ENCODE data around the gene ACTN1.

The ACTN1 gene

DNA sequence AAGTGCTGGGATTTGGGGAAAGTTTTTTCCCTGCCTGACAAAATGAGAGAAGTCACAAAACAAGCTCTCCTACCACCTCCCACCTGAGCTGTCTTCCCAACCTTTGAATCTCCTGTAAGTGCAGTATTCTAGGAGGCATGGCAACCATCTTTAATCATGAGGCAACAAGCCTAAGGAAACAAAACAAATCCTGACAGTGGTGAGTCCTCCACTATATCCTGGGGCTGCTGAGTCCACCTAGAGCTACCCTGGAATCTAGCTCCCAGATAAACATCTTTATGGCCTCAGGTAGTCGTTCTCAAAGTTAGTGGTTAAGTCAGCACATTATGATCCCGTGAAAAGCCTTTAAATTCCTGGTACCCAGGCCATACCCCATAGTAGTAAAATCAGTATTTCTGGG, 22.3 kb upstream of the ACTN1 start:
- Mint-ChIP-seq H3K4me1 (peaks cover 17% of the 10 kb centered on the region), H3K27ac (no peak overlapping the region), H3K27me3 (ENCODE audit: low read depth, poor library complexity) (peaks cover 16% of the 10 kb centered on the region), H3K36me3 (ENCODE audit: low read depth) (no peaks in the 10 kb centered on the region), H3K9me3 (peaks cover 4% of the 10 kb centered on the region), H3K4me3 (no peak overlapping the region)
- TF ChIP-seq, protein P1, sequence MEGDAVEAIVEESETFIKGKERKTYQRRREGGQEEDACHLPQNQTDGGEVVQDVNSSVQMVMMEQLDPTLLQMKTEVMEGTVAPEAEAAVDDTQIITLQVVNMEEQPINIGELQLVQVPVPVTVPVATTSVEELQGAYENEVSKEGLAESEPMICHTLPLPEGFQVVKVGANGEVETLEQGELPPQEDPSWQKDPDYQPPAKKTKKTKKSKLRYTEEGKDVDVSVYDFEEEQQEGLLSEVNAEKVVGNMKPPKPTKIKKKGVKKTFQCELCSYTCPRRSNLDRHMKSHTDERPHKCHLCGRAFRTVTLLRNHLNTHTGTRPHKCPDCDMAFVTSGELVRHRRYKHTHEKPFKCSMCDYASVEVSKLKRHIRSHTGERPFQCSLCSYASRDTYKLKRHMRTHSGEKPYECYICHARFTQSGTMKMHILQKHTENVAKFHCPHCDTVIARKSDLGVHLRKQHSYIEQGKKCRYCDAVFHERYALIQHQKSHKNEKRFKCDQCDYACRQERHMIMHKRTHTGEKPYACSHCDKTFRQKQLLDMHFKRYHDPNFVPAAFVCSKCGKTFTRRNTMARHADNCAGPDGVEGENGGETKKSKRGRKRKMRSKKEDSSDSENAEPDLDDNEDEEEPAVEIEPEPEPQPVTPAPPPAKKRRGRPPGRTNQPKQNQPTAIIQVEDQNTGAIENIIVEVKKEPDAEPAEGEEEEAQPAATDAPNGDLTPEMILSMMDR (IDR thresholded peaks at IDR 0.05): no peak
- DNase-seq: no peak

DNA sequence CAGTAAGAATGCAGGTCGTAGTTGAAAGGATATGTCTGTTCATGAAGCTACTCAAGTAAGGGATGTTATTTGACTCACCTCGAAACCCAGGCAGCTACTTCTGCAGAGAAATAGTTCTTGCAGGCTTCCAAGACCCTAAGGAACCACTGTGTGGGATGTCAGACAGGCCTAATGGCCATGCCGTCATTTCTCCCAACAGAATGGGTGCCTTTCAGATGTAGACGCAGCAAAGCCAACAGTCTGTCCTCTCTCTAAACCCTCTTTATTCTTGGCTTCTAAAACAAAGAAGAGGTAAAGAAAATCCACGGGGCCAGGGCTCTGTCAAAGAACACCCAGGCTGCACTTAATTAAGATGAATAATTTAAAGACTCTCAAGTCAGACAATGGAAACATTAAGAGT, 19.0 kb upstream of the ACTN1 start:
- no peaks in the 10 kb centered on the region for H3K4me1 Mint-ChIP-seq
- TF ChIP-seq, protein P1 (IDR thresholded peaks at IDR 0.05): no peak
- peaks cover 23% of the 10 kb centered on the region for H3K27me3 Mint-ChIP-seq (ENCODE audit: low read depth, poor library complexity)
- H3K27ac Mint-ChIP-seq: no peak overlapping the region
- peaks cover 14% of the 10 kb centered on the region for H3K9me3 Mint-ChIP-seq
- no peak overlapping the region for H3K4me3 Mint-ChIP-seq
- no peak for DNase-seq
- no peaks in the 10 kb centered on the region for H3K36me3 Mint-ChIP-seq (ENCODE audit: low read depth)

- TF ChIP-seq, protein P1 (IDR thresholded peaks at IDR 0.05): no peak
- H3K4me3 Mint-ChIP-seq: no peak overlapping the region
- H3K9me3 Mint-ChIP-seq: peaks cover 10% of the 10 kb centered on the region
- H3K27ac Mint-ChIP-seq: no peak overlapping the region
- H3K36me3 Mint-ChIP-seq (ENCODE audit: low read depth): no peaks in the 10 kb centered on the region
- peaks cover 13% of the 10 kb centered on the region for H3K27me3 Mint-ChIP-seq (ENCODE audit: low read depth, poor library complexity)
- no peaks in the 10 kb centered on the region for H3K4me1 Mint-ChIP-seq
- no peak for DNase-seq
Measured at GRCh38 chr14:68995731-68996130, 16.6 kb upstream of the ACTN1 start.

GRCh38 chr14:68994056-68994455, 15.0 kb upstream of the ACTN1 start:
- TF ChIP-seq, protein P1 (IDR thresholded peaks at IDR 0.05): no peak
- no peaks in the 10 kb centered on the region for H3K36me3 Mint-ChIP-seq (ENCODE audit: low read depth)
- no peak overlapping the region for H3K4me3 Mint-ChIP-seq
- peaks cover 2% of the 10 kb centered on the region for H3K4me1 Mint-ChIP-seq
- H3K27me3 Mint-ChIP-seq (ENCODE audit: low read depth, poor library complexity): peaks cover 15% of the 10 kb centered on the region
- H3K9me3 Mint-ChIP-seq: peaks cover 10% of the 10 kb centered on the region
- no peak overlapping the region for H3K27ac Mint-ChIP-seq
- DNase-seq: no peak

DNA sequence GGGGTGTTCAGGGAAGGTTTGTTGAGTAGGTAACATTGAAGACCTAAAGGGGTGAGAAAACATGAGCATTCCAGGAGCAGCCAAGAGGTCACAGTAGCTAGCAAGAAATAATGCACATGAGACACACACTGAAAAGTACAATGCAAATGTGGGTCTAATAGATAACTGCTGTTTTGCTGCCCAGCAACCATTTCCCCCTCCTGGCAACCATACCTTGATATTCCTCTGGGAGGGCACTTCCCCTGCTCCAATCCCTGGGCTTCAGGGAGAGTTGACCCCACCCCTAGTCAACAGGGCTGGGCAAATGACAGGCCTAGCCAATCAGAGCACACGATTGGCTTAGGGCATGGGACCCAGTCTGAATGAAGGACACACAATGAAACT, 8.5 kb upstream of the ACTN1 start:
- H3K4me3 Mint-ChIP-seq: no peak overlapping the region
- H3K27me3 Mint-ChIP-seq (ENCODE audit: low read depth, poor library complexity): peaks cover 15% of the 10 kb centered on the region
- DNase-seq: no peak
- H3K4me1 Mint-ChIP-seq: peaks cover 13% of the 10 kb centered on the region
- H3K27ac Mint-ChIP-seq: no peak overlapping the region
- no peaks in the 10 kb centered on the region for H3K36me3 Mint-ChIP-seq (ENCODE audit: low read depth)
- no peaks in the 10 kb centered on the region for H3K9me3 Mint-ChIP-seq
- TF ChIP-seq, protein P1 (IDR thresholded peaks at IDR 0.05): no peak

DNA sequence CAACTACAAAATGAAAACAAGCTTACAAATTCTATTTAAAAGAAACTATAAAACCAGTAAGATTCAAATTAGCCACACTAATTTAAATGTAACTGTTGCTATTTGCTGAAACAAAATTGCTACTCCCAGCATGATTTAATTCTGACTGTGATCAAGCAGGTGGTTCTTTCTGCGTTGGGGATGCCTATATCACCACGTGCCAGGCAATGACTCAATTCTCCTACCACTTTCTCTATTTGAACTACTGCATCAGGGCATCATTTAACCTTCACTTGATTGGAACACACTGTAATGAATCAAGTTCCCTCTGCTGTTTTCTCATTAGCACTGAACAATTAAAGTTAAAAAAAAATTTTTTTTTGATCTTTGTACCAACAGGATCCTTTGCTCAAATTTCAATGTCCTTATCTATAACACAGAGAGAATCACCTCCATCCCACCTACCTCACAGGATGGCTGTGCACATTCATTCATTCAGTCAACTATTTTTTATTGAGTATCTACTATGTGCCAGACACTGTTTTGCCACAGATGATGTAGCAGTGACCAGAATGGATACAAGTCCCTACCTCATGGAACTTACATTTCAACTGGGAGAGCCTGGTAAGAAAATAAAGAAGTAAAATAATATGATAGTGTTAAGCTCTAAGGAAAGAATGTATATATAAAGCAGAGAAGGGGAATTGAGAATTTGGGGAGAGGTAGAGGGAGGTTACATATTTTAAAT, 8.0 kb upstream of the ACTN1 start:
- Mint-ChIP-seq H3K4me1 (peaks cover 13% of the 10 kb centered on the region), H3K9me3 (no peaks in the 10 kb centered on the region), H3K27me3 (ENCODE audit: low read depth, poor library complexity) (peaks cover 15% of the 10 kb centered on the region), H3K4me3 (no peak overlapping the region), H3K36me3 (ENCODE audit: low read depth) (no peaks in the 10 kb centered on the region), H3K27ac (no peak overlapping the region)
- TF ChIP-seq, protein P1 (IDR thresholded peaks at IDR 0.05): no peak
- no peak for DNase-seq

Data from nephron progenitor cell (in vitro differentiated cells).